ENCODE measurements around the gene SAFB. TPM values are rescaled to one million over a fixed set of nuclear protein-coding genes. Genes with fewer than 3 reads are reported as not detected.

The SAFB gene
- total RNA-seq, 1 experiment from 2014 or later: 135 TPM

- CTCF ChIA-PET: interaction anchor here (0.6 kb wide), 2 partner anchors 32 to 229 kb away, joined by 3 read pairs; no protein-coding TSS in a partner anchor
- TF ChIP-seq, protein P1, sequence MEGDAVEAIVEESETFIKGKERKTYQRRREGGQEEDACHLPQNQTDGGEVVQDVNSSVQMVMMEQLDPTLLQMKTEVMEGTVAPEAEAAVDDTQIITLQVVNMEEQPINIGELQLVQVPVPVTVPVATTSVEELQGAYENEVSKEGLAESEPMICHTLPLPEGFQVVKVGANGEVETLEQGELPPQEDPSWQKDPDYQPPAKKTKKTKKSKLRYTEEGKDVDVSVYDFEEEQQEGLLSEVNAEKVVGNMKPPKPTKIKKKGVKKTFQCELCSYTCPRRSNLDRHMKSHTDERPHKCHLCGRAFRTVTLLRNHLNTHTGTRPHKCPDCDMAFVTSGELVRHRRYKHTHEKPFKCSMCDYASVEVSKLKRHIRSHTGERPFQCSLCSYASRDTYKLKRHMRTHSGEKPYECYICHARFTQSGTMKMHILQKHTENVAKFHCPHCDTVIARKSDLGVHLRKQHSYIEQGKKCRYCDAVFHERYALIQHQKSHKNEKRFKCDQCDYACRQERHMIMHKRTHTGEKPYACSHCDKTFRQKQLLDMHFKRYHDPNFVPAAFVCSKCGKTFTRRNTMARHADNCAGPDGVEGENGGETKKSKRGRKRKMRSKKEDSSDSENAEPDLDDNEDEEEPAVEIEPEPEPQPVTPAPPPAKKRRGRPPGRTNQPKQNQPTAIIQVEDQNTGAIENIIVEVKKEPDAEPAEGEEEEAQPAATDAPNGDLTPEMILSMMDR (IDR thresholded peaks at IDR 0.05; ENCODE audit: unreplicated experiment): no peak
- BruUV-seq (replicated peaks): no TSS peak
- peaks cover 88% of the 10 kb centered on the region for H3K36me3 Mint-ChIP-seq (ENCODE audit: insufficient read depth, unreplicated experiment)
- H3K27me3 Mint-ChIP-seq (ENCODE audit: insufficient read depth, unreplicated experiment): no peaks in the 10 kb centered on the region
- POLR2A ChIA-PET: interaction anchor here (0.9 kb wide), 1 partner anchor 24 kb away, joined by 4 read pairs; no protein-coding TSS in a partner anchor
- no peak for DNase-seq (ENCODE audit: unreplicated experiment)
- H3K4me3 Mint-ChIP-seq (ENCODE audit: unreplicated experiment): no peak overlapping the region
- H3K27ac Mint-ChIP-seq (ENCODE audit: low read depth, unreplicated experiment): no peak overlapping the region
- H3K9me3 Mint-ChIP-seq (ENCODE audit: unreplicated experiment): no peaks in the 10 kb centered on the region
- intact Hi-C loops (cut with micrococcal nuclease): loop anchor here (10.0 kb wide), 1 partner anchor 100 kb away; the partner anchor contains the start of gene DUS3L
- H3K4me1 Mint-ChIP-seq (ENCODE audit: insufficient read depth, unreplicated experiment): no peaks in the 10 kb centered on the region
Measured at GRCh38 chr19:5694956-5695648, 72.2 kb downstream of the SAFB start.

- Mint-ChIP-seq H3K4me3 (ENCODE audit: unreplicated experiment) (no peak overlapping the region), H3K27me3 (ENCODE audit: insufficient read depth, unreplicated experiment) (no peaks in the 10 kb centered on the region), H3K4me1 (ENCODE audit: insufficient read depth, unreplicated experiment) (no peaks in the 10 kb centered on the region), H3K9me3 (ENCODE audit: unreplicated experiment) (no peaks in the 10 kb centered on the region), H3K27ac (ENCODE audit: low read depth, unreplicated experiment) (no peak overlapping the region), H3K36me3 (ENCODE audit: insufficient read depth, unreplicated experiment) (peaks cover 85% of the 10 kb centered on the region)
- TF ChIP-seq, protein P1 (IDR thresholded peaks at IDR 0.05; ENCODE audit: unreplicated experiment): no peak
- no peak for DNase-seq (ENCODE audit: unreplicated experiment)
- no TSS peak for BruUV-seq (replicated peaks)
- CTCF ChIA-PET: no interaction called here
- POLR2A ChIA-PET: interaction anchor here (0.9 kb wide), 1 partner anchor 23 kb away, joined by 4 read pairs; no protein-coding TSS in a partner anchor
- intact Hi-C loops (cut with micrococcal nuclease): loop anchor here (10.0 kb wide), 1 partner anchor 99 kb away; the partner anchor contains the start of gene DUS3L
Measured at GRCh38 chr19:5695649-5696195, 72.8 kb downstream of the SAFB start.

DNA sequence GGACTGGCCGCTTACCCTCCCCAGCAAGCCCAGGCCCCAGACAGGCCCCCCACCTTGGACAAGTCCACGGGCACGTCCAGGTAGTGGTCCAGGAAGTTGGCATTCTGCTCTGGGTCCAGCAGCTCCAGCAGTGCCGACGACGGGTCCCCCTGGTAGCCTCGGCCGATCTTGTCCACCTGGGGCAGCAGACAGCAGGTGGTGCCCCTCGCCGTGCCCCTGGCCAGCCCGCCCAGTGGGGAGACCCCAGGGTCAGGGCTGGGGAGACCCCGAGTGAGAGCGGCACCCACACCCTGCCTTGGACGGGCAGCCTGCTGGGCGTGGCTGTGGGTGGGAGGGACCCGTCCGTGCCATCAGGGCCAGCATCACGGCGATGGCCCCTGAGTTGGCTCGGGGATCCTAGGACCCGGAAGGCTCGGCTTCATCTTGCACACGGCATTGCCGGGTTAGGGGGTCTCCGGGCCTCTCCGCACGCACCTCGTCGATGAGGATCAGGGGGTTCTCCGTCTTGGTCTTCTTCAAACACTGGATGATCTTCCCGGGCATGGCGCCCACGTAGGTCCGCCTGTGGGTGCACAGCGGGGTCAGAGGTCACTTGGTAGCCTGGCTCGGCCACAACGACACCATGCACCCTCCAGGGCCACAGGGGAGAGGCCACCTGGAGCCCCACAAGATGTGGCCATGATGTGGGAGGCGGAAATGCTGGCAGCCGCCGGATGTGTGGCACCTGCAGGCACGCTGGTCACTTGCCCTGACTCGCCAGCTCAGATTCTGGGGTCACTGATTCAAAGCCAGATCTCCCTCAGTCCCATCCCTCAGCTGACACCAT is 73.5 kb downstream of the SAFB start:
- no peaks in the 10 kb centered on the region for H3K27me3 Mint-ChIP-seq (ENCODE audit: insufficient read depth, unreplicated experiment)
- intact Hi-C loops (cut with micrococcal nuclease): loop anchor here (10.0 kb wide), 1 partner anchor 98 kb away; the partner anchor contains the start of gene DUS3L
- DNase-seq (ENCODE audit: unreplicated experiment): no peak
- no peaks in the 10 kb centered on the region for H3K4me1 Mint-ChIP-seq (ENCODE audit: insufficient read depth, unreplicated experiment)
- no TSS peak for BruUV-seq (replicated peaks)
- peak overlapping the region; percentile 54 for H3K27ac Mint-ChIP-seq (ENCODE audit: low read depth, unreplicated experiment)
- peaks cover 81% of the 10 kb centered on the region for H3K36me3 Mint-ChIP-seq (ENCODE audit: insufficient read depth, unreplicated experiment)
- TF ChIP-seq, protein P1 (IDR thresholded peaks at IDR 0.05; ENCODE audit: unreplicated experiment): no peak
- POLR2A ChIA-PET: interaction anchor here (0.6 to 0.9 kb wide), 2 partner anchors 22 to 44 kb away, joined by 3 read pairs; no protein-coding TSS in a partner anchor
- CTCF ChIA-PET: no interaction called here
- H3K9me3 Mint-ChIP-seq (ENCODE audit: unreplicated experiment): no peaks in the 10 kb centered on the region
- H3K4me3 Mint-ChIP-seq (ENCODE audit: unreplicated experiment): no peak overlapping the region

Data from MCF 10A (cell line).